GM19035 (cell line): ENCODE results near the gene STXBP6.
"Not testable (repeated sequence)": the region's sequence is repeated elsewhere in the genome, so short reads cannot be mapped to it uniquely, and the experiment has no call there.

Experiments
- ATAC-seq: cut with Tn5 transposase; IDR thresholded peaks from one replicate; pipeline ENCODE4 v1.9.1; 2021; ENCODE audit not compliant: unreplicated experiment

The STXBP6 gene

DNA sequence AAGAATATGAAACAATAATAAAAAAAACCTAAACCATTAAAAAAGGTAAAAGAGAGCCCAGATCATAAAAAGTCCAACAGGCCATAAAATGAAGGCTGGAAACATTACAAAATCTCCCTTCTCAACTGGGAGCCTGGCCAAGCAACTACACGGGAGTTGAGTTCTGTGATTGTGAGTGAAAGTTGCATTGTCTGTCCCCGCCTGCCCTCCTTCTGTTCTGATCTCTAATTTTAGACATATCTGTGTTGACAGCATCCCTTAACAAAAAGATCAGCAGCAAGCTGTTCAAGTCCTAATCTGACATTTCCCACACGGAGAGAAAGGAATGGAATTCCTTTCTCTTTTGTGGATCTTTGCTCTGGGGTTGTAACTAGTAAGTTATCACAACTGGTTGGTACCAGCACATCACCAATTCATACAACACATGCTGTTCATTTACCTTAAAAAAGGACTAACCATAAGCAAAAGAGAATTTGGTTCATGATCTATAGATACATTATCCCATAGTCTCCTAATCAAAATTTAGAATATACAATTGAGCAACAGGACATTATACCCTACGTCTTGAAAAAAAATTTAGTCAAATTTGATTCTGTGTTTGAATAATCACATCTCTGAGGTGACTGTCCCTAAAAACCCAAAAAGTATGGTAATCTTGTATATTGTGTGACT is 210.9 kb downstream of the STXBP6 start:
- ATAC-seq = no peak

DNA sequence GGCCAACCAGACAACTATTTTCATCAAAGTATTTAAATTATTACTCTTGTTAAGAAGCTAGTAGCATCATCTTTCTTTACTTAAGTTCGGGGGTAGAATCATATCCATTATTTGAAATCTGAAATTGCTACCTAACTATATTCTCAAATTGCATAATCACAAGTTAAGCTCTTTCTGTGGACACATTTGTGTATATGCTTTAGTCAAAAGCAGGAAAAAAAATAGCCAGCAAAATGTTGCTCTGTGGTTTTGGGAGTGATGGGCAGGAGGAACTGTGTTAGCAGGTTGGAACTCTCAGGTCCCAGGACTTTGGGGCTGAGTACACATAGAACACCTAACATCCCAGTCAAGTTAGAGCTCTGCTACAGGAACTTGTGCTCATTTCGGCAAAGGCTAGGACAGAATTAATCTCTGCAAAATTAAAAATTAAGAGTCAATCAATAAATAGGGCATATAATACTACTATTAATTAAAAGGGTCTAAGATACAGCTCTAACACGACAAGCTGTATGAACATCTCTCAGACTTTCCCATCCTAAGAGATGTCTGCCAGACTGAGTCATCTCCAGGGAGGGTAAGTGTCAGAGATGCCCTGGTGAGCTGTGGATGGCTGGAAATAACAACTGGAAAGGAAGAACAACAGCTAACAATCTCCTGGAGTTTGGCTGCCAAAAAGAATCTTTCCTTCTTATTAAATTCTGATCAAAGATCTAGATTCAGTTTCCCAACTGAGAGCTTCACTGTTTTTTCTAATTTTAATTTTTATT is 212.5 kb downstream of the STXBP6 start:
- no peak for ATAC-seq

DNA sequence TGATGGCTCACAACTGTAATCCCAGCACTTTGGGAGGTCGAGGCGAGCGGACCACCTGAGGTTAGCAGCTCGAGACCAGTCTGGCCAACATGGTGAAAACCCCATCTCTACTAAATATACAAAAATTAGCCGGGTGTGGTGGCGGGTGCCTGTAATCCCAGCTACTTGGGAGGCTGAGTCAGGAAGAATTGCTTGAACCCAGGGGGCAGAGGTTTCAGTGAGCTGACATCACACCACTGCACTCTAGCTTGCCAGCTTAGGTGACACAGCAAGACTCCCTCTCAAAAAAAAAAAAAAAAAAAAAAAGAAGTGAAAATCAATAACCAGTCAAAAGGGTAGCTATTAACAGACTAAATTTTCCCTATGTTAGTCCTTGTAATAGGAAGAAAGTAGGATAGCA is 213.6 kb downstream of the STXBP6 start:
- ATAC-seq = not testable (repeated sequence)

DNA sequence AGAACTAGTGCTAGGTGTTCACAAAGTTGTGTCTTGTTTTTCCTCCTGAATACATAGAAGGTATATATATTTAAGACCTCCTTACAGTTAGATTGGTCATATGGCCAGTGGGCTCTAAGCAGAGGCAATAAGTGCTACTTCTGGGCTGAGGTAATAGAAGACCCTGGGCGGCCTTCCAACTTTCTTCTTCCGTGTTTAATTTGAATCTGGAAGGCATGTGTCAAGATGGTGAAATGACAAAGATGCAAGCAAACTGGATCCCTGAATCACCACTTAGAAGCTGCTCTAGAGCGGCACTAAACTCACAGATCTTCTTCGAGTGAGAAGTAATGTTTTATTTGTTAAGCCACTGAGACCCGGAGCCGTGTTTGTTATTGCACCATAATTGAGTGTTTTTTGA is 215.0 kb downstream of the STXBP6 start:
- no peak for ATAC-seq

DNA sequence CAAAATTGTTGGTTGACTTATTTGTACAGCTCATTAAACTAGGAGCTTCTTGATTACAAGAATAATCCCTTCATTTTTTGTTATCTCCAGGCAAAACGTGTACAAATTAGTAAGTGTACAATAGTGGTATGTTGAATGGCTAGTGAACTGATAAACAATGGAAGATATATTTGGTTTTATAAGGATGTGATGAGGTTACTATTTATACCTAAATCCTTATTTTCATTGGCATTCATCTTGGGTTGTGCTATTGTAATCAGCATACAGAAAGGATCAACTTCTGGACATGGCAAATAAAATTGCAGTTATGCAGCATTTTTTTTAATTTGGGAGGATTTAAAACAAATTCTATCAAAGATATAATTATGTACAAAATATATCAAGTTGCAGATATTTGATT is 216.6 kb downstream of the STXBP6 start:
- no peak for ATAC-seq

DNA sequence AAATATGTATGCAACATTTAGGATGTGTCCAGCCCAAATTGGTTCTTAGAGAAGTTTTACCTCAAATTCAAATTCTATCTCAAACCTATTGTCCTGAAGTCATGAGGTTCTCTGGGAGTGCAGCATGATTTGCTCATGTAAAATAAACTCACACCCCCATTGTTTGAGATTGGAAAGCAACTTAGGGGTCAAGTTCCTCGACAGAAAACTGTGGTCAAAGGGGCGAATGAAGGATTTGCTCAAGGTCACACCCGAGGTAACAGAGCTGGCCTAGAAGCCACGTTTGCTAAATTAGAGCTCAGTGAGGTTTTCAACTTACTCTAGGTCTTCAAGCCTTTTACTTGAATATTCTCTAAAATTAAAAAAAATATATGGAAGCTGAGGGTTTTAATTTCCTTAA is 218.3 kb downstream of the STXBP6 start:
- ATAC-seq = no peak

DNA sequence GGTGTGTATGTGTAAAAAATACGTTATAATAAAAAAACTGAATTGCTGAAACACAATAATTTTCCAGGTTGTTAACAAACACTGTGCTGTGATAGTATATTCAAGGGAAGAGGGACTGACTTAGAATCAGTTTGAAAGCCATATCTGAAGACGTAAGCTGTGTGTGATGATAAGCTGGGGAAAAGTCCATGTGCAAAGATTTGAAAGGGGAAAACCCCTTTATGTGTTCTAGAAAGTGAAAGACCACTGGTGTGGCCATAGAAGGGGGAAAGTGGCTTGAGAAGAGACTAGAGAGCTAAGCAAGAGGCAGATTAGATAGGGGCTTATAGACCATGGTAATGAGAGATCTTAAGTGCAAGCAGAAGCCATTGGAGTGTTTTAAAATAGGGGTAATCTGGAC is 220.1 kb downstream of the STXBP6 start:
- ATAC-seq = no peak

DNA sequence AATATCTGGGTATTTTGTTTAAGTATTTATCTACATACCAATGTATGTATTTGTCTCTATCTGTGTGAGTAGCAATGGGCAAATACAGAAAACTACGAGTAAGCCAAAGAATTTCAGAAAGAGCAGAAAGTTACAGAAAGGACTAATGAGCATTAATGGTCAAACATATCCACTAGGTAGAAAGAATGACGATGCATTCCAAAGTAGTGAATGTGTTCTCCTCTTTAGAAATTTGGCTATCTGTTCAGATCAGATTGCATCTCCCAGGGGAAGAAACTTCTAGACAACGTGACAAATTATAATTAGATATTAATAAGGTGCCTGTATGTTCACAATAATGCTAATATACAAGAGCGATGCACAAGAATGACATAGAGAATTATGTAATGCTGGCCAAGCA is 221.5 kb downstream of the STXBP6 start:
- ATAC-seq = no peak

DNA sequence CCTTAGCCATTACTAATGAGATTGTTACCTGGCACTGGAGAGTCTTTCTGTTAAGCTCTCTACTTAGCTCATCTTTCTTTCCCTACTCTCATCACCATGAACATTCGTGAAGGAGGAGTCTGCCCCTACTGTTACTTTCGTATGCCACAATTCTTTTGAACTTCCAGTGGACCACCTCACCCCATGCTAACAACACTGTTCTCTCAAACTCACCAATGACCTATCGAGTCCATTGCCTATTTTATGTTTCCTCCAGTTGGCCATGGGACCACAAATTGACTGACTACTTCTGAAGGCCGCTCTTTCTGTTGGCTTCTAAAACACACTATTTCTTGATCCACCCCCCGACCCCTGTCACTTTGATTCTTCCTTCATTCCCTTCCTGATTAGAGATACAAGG is 223.6 kb downstream of the STXBP6 start:
- ATAC-seq = no peak

DNA sequence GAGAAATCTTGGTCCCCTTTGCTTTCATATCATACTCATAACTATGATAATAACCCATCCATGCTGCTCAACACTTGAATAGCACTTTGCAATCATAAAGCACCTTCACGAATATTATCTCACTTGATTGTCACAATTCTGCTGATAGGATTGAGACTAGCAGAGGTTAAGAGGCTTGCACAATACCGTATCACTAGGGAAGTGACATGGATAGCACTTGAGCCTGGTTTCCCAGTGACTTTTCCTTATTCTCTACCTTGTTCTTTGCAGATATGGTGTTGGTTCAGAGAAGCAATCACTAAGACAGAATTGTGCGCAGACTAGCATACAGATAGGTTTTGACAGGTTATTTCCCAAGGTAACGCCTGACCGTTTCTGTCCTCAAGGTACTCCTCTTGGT is 229.3 kb downstream of the STXBP6 start:
- ATAC-seq = no peak

DNA sequence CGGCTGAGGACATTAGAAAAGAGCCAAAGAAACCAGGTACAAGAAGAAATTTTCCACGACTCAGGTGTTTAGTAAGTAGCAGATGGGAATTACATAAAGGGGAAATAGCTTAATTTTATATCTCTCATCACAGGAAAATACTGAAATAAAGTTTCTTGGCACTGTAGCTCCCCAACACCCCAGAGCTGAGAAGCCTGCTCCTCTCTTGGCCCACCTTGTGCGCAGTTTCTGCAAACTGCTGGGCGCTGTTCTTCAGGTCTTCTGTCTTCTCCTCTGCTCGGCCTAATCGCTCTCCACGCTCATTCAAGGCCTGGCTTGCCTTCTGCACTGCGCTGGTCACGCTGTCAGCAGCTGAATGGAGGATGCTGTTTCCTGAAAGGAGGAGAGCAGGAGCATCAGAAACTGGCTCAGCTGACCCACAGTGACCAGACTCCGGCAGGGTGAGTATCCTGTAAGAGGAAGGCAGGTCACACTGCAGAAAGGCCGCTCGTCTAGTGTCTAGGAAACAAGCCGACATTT is 231.1 kb downstream of the STXBP6 start:
- no peak for ATAC-seq

DNA sequence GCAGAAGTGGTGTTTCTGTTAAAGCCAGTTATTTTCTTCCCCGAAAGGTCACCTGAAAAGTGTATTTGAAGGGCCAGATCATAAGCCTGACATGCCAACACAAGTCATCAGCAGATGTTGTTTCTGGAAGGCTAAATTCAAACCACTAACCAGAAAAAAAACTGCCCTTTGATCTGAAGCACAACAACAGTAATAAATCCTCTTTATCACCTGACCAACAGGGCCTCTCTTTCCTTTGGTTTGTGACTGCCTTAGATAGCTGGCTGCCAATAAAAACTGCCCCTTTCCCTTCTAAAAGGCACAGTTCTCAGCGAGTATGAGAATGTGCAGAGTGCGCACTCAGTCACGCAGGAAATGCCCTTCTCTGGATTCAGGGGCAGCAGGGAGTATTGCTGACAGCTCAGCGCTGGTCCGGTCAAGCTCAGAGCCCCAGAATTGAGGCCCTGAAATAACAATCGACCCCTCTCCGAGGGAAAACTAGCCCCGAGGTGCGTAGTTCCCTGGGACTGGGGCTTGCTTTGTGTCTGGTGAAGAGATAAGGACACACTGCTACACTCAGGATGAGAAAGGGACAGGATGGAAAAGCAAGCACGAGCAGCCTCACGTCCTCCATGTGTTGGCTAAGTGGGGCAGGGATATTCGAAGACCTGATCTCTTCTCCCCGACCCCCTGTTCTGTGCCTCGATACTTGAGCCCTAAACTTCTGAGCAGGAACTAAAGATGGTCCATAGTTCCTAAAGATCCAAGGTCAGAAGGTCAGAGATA is 231.7 kb downstream of the STXBP6 start:
- no peak for ATAC-seq

DNA sequence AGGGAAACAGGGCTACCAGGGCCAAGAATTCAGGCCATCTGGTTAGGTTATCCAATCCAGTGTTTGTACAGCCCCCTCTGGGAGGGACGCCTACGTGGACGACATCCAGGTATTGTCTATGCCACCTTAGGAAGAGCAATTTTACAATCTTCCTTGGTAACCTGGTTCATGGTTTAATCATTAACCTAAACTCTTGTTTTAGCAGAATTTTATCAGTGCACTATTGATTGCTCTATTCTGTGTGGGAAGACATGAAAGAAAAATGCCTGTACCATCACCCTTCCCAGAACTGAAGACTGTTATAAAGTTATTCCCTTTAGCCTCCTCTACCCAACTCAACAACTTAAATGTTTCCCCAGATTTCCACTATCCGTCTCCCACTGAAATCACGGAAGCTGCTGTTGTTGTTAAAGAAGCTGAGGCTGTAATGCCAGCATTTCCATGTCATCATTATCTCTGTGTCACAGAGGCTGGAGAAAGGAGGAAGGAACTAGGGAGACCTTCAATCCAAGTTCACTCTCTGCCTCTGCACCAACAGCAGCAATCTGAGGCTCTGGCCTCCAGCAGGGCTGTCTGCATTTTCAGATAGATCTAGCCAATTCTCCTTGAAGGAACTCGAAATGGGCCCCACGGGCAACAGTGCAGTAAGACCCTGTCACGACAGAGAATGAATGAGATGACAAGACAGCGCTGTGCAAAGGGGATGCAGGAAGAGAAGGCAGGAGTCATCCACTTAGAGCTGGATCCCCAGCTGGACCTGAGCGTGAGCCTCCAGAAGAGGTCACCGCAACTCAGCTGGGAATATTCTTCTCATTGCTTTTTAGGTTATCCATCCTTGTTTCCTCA is 232.5 kb downstream of the STXBP6 start:
- ATAC-seq = no peak

DNA sequence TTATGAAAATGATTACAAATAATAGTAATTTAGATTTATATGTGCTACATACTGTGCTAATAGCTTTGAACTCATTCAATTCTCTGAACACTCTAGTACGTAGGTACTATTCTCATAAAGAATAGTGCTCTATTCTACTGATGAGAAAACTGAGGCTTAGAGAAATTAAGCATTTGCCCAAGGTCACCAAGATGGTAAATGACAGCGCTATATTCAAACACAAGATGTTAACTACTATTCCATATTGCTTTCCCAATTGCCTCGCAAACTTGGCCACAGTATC is 233.1 kb downstream of the STXBP6 start:
- no peak for ATAC-seq

DNA sequence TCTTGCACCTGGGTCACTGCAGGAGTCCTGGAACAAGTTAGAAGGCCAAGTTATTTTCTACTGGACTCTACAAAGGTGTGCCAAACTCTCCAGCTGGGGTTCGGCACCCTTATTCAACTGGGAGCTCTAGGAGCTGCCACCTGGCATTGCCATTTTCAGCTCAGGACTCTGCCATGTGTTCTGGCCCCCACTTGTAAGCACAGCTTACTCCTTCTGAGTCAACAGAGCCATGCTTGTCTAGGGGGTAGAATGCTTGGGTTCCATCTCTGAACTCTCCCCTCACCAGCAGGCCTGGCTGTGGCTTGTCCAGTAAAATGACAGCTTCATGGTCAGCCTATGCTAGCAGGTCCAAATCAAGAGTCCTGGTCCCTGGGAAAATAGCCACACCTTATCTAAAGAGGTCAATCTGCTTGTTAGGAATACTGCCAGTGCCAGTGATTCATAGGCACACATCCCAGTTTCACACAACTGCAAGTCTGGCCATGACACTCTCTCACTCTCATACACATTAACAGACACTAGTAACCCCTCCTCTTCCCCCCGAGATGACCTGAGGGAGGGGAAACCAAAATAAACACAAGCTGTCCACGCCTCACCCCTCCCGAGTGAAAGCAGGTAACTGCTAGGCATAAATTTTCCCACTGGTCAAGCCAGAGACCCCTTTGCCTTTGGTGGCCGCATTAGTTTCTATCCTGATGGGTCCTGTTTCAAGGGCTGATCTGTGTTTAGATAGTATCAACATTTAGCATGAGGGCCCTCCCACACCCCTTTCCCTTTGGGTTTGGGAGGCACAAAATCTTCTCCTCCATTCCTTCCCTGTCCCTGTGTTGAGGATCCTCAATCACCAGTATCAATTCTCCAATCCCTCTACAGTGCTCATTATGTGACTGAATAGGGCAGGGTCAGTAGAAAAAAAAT is 233.7 kb downstream of the STXBP6 start:
- no peak for ATAC-seq

DNA sequence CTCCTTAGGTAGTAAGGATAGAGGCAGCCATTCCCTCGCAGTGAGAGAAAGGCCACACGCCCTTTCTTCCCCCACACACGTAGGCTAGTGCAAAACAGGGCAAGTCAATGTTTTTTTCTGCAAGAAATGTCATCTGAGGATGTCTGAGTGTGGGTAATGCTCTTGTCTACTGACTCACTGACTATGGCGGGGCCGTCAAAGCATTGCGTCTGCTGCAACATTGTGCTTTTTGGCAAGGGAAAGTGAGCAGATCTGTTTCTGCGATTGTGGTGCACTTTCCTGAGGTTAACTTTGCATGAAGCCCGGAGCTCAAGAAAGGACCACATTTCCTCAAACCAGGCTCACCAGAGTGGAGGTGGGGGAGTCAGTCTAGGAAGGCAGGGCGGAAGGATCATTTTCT is 234.4 kb downstream of the STXBP6 start:
- no peak for ATAC-seq

DNA sequence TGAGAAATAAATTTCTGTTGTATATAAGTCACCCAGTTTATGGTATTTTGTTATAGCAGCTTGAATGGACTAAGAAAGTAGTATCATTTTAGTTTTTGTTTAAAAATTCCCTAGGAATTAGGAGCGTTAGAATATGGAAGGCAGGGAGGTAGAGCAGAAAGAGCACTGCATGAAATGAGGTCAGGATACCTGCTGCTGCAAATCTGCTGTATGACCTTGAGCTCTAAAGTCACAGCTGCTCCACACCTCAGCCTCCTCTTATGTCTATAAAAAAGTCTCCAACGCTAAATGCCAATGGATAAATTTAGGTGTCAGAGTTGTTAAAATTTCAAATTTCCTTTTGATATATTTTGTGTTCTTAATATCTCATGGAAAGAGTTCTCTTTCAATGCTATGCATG is 235.0 kb downstream of the STXBP6 start:
- ATAC-seq = no peak

DNA sequence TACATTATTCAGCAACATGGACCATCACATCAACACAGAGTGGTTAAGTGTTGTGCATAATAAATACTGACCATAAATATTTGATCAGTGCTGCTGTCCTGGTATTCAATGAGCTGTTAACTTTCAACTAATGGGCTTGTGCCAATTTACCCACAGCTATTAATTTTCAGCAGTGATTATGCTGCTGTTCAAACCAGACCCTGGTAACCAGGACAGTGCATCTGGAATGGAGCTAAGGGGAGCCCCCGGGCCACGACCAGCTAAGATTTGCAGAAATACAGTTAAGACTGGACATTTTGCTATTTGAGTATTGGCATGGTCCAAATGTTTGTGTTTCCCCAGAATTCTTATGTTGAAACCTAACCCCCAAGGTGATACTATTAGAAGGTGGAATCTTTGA is 235.6 kb downstream of the STXBP6 start:
- no peak for ATAC-seq

DNA sequence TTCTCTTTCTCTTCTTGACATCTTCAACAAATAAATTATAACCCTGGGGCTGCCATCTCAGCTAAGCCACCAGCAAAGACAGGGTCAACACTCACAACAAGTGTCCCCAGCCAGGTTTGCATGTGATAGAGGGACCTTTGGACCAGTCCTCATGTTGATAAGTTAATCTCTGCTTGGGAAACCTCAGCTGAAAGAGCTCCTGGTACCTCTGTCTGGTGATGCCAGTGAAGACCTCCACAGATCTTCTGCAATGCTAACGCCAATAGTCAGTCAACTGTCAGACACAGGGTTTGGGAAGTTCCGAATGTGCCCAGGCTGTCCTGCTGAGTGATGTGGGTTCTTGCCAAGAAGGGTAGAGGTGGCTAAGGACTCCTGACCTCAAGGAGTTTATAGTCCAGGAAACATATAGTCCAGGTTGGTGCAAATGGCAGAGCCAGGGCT is 236.1 kb downstream of the STXBP6 start:
- ATAC-seq = no peak
